Activated naive CD8-positive, alpha-beta T cell treated with anti-CD3 and anti-CD28 coated beads, Interleukin-2, amount 10 ng/mL, durations not matched to agents 7 days and 5 days (primary cell): ENCODE results near the gene LZTS3. TPM values are rescaled to one million over a fixed set of nuclear protein-coding genes. Genes with fewer than 3 reads are reported as not detected.
A peak's percentile ranks its signal among the peaks of the same experiment; 100 is the strongest.
"Not testable (repeated sequence)": the region's sequence is repeated elsewhere in the genome, so short reads cannot be mapped to it uniquely, and the experiment has no call there.

Source experiments
- ATAC-seq: fragments of 150-1000 bp; cut with Tn5 transposase; one replicate; pipeline ENCODE4 v1.10.0; 2021; ENCODE audit warnings: low read depth, moderate library complexity
- POLR2A ChIA-PET: fragments of 350-600 bp; sonication (Branson Sonifier 250); formaldehyde crosslinking; loops from one replicate; lab custom pipeline; 2021; ENCODE audit warnings: antibody characterized with exemption; lab: Charles Lee
- DNase-seq: peaks from one replicate; pipeline ENCODE4 v3.0.0; 2021
- H3K27ac Mint-ChIP-seq: one replicate; pipeline ENCODE4 v1.8.0; 2022; ENCODE audit warnings: mild to moderate bottlenecking, mixed read lengths
- H3K27me3 Mint-ChIP-seq: one replicate; pipeline ENCODE4 v1.8.0; 2022; ENCODE audit warnings: mild to moderate bottlenecking, moderate library complexity, mixed read lengths
- H3K36me3 Mint-ChIP-seq: one replicate; pipeline ENCODE4 v1.8.0; 2021; ENCODE audit warnings: mild to moderate bottlenecking, mixed read lengths
- H3K4me1 Mint-ChIP-seq: one replicate; pipeline ENCODE4 v1.8.0; 2021; ENCODE audit warnings: mixed read lengths
- H3K4me3 Mint-ChIP-seq: one replicate; pipeline ENCODE4 v1.8.0; 2022; ENCODE audit warnings: mild to moderate bottlenecking, moderate library complexity, mixed read lengths
- H3K9me3 Mint-ChIP-seq: one replicate; pipeline ENCODE4 v1.8.0; 2021; ENCODE audit warnings: mixed read lengths
- total RNA-seq, 2 experiments: library from RNA; stranded (reverse); gene quantifications; one replicate each; pipeline ENCODE4 v1.2.3, GENCODE V29; 2021

Gene LZTS3
- total RNA-seq, 2 experiments from 2014 or later: 2.1 to 2.5 TPM

- not testable (repeated sequence) for H3K27ac Mint-ChIP-seq, H3K4me1 Mint-ChIP-seq, H3K4me3 Mint-ChIP-seq, H3K36me3 Mint-ChIP-seq, H3K9me3 Mint-ChIP-seq, DNase-seq, H3K27me3 Mint-ChIP-seq, ATAC-seq
- POLR2A ChIA-PET: interaction anchor here (0.6 kb wide), 1 partner anchor 86 kb away, joined by 3 read pairs; no protein-coding TSS in a partner anchor
These were observed 14.5 kb upstream of the LZTS3 start for GRCh38 chr20:3187861-3188260.

GRCh38 chr20:3183896-3184612, 10.7 kb upstream of the LZTS3 start:
- DNase-seq (no peak), ATAC-seq (no peak)
- Mint-ChIP-seq H3K4me3 (no peak overlapping the region), H3K4me1 (no peaks in the 10 kb centered on the region), H3K27ac (no peak overlapping the region), H3K9me3 (no peaks in the 10 kb centered on the region), H3K27me3 (no peaks in the 10 kb centered on the region), H3K36me3 (no peaks in the 10 kb centered on the region)
- POLR2A ChIA-PET: interaction anchor here (0.7 kb wide), 1 partner anchor 27 kb away, joined by 3 read pairs; no protein-coding TSS in a partner anchor

- H3K36me3 Mint-ChIP-seq, H3K9me3 Mint-ChIP-seq, H3K4me3 Mint-ChIP-seq, H3K27ac Mint-ChIP-seq, POLR2A ChIA-PET, ATAC-seq, H3K4me1 Mint-ChIP-seq, H3K27me3 Mint-ChIP-seq, DNase-seq: not testable (repeated sequence)
These were observed 9.1 kb upstream of the LZTS3 start for GRCh38 chr20:3182429-3182828.

- H3K27ac Mint-ChIP-seq: no peak overlapping the region
- no peak for ATAC-seq
- H3K4me1 Mint-ChIP-seq: peaks cover 2% of the 10 kb centered on the region
- no peak for DNase-seq
- H3K36me3 Mint-ChIP-seq: no peaks in the 10 kb centered on the region
- no peaks in the 10 kb centered on the region for H3K9me3 Mint-ChIP-seq
- H3K27me3 Mint-ChIP-seq: no peaks in the 10 kb centered on the region
- POLR2A ChIA-PET: interaction anchor here (0.7 kb wide), 1 partner anchor 441 kb away, joined by 3 read pairs; no protein-coding TSS in a partner anchor
- H3K4me3 Mint-ChIP-seq: no peak overlapping the region
These were observed 7.9 kb upstream of the LZTS3 start for GRCh38 chr20:3181270-3181669.

GRCh38 chr20:3180319-3180718, 7.0 kb upstream of the LZTS3 start:
- Mint-ChIP-seq H3K9me3 (no peaks in the 10 kb centered on the region), H3K36me3 (no peaks in the 10 kb centered on the region), H3K27me3 (peaks cover 7% of the 10 kb centered on the region), H3K4me3 (no peak overlapping the region), H3K27ac (no peak overlapping the region), H3K4me1 (peaks cover 4% of the 10 kb centered on the region)
- POLR2A ChIA-PET: no interaction called here
- ATAC-seq: no peak
- no peak for DNase-seq

GRCh38 chr20:3177746-3178485, 4.6 kb upstream of the LZTS3 start:
- Mint-ChIP-seq H3K27me3 (peaks cover 21% of the 10 kb centered on the region), H3K9me3 (no peaks in the 10 kb centered on the region), H3K4me1 (peaks cover 7% of the 10 kb centered on the region), H3K27ac (no peak overlapping the region), H3K4me3 (no peak overlapping the region), H3K36me3 (no peaks in the 10 kb centered on the region)
- ATAC-seq (no peak), DNase-seq (no peak)
- POLR2A ChIA-PET: interaction anchor here (0.7 to 1.3 kb wide), 2 partner anchors 17 to 19 kb away, joined by 3 to 5 read pairs; partner anchors contain the start of genes FASTKD5 and UBOX5

GRCh38 chr20:3175270-3175669, 1.9 kb upstream of the LZTS3 start:
- Mint-ChIP-seq H3K27me3 (peaks cover 33% of the 10 kb centered on the region), H3K4me1 (peaks cover 12% of the 10 kb centered on the region), H3K36me3 (no peaks in the 10 kb centered on the region), H3K27ac (no peak overlapping the region), H3K4me3 (peak overlapping the region; percentile 31), H3K9me3 (no peaks in the 10 kb centered on the region)
- ATAC-seq (no peak), DNase-seq (no peak)
- POLR2A ChIA-PET: no interaction called here

GRCh38 chr20:3174442-3175261, 1.3 kb upstream of the LZTS3 start:
- POLR2A ChIA-PET: no interaction called here
- ATAC-seq (no peak), DNase-seq (no peak)
- H3K9me3 Mint-ChIP-seq: no peaks in the 10 kb centered on the region
- peaks cover 12% of the 10 kb centered on the region for H3K4me1 Mint-ChIP-seq
- no peak overlapping the region for H3K27ac Mint-ChIP-seq
- H3K36me3 Mint-ChIP-seq: no peaks in the 10 kb centered on the region
- peaks cover 33% of the 10 kb centered on the region for H3K27me3 Mint-ChIP-seq
- peak overlapping the region; percentile 89 for H3K4me3 Mint-ChIP-seq

GRCh38 chr20:3173610-3174441, 477 bp upstream of the LZTS3 start:
- Mint-ChIP-seq H3K27ac (peak overlapping the region; percentile 75), H3K36me3 (no peaks in the 10 kb centered on the region), H3K9me3 (no peaks in the 10 kb centered on the region), H3K4me1 (peaks cover 12% of the 10 kb centered on the region), H3K4me3 (peak overlapping the region; percentile 89), H3K27me3 (peaks cover 38% of the 10 kb centered on the region)
- DNase-seq: peak; percentile 98
- peak; percentile 49 for ATAC-seq
- POLR2A ChIA-PET: interaction anchor here (1.0 kb wide), 1 partner anchor 14 kb away, joined by 5 read pairs; the partner anchor contains the start of genes FASTKD5 and UBOX5

GRCh38 chr20:3172126-3172932, 1.0 kb downstream of the LZTS3 start:
- DNase-seq (peak; percentile 37), ATAC-seq (no peak)
- Mint-ChIP-seq H3K27me3 (peaks cover 46% of the 10 kb centered on the region), H3K36me3 (no peaks in the 10 kb centered on the region), H3K4me3 (peak overlapping the region; percentile 84), H3K4me1 (peaks cover 10% of the 10 kb centered on the region), H3K27ac (peak overlapping the region; percentile 74), H3K9me3 (no peaks in the 10 kb centered on the region)
- POLR2A ChIA-PET: interaction anchor here (1.0 to 1.4 kb wide), 3 partner anchors 10 to 15 kb away, joined by 3 to 9 read pairs (median 3); partner anchors contain the start of genes FASTKD5 and UBOX5

GRCh38 chr20:3171391-3172125, 1.8 kb downstream of the LZTS3 start:
- no peaks in the 10 kb centered on the region for H3K36me3 Mint-ChIP-seq
- H3K4me1 Mint-ChIP-seq: peaks cover 10% of the 10 kb centered on the region
- DNase-seq (no peak), ATAC-seq (no peak)
- no peaks in the 10 kb centered on the region for H3K9me3 Mint-ChIP-seq
- H3K27ac Mint-ChIP-seq: no peak overlapping the region
- peaks cover 49% of the 10 kb centered on the region for H3K27me3 Mint-ChIP-seq
- POLR2A ChIA-PET: interaction anchor here (0.6 to 1.4 kb wide), 4 partner anchors 10 to 33 kb away, joined by 3 to 9 read pairs (median 3); partner anchors contain the start of genes FASTKD5 and UBOX5
- H3K4me3 Mint-ChIP-seq: no peak overlapping the region
